Measurements from ENCODE around the gene ANXA1.

The ANXA1 gene

DNA sequence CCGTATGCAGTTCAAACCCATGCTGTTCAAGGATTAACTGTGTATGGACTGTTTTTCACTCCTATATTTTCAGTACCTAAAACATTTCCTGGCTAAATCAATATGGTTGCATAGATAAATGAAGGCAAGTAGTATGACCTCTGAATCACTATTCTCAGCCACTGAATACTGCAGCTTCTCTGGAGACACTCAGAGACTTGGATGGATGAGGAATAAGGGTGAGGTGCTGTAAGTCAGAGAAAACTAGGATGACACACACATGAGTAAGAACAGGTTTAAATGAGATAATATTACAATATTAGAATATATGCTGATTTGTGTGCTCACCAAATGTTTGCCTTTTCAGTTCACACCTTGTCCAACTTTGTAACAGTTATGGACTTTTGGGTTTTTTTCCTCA is 26.0 kb upstream of the ANXA1 start:
- Histone ChIP-seq H3K9me3 (ENCODE audit: control insufficient read depth in 1 of 2, low read length in 2 of 2) (no peaks in the 10 kb centered on the region), H3K4me3 (ENCODE audit: low read depth in 1 of 2, low read length in 2 of 2) (no peak overlapping the region), H3K27me3 (ENCODE audit: low read depth, low read length) (no peaks in the 10 kb centered on the region), H3K27ac (ENCODE audit: low read length) (no peak overlapping the region), H3K36me3 (ENCODE audit: control insufficient read depth in 1 of 2, insufficient read depth in 2 of 2, low read length in 2 of 2) (no peaks in the 10 kb centered on the region), H3K4me1 (ENCODE audit: control insufficient read depth in 1 of 2, insufficient read depth in 2 of 2, low read length in 2 of 2) (no peaks in the 10 kb centered on the region)

DNA sequence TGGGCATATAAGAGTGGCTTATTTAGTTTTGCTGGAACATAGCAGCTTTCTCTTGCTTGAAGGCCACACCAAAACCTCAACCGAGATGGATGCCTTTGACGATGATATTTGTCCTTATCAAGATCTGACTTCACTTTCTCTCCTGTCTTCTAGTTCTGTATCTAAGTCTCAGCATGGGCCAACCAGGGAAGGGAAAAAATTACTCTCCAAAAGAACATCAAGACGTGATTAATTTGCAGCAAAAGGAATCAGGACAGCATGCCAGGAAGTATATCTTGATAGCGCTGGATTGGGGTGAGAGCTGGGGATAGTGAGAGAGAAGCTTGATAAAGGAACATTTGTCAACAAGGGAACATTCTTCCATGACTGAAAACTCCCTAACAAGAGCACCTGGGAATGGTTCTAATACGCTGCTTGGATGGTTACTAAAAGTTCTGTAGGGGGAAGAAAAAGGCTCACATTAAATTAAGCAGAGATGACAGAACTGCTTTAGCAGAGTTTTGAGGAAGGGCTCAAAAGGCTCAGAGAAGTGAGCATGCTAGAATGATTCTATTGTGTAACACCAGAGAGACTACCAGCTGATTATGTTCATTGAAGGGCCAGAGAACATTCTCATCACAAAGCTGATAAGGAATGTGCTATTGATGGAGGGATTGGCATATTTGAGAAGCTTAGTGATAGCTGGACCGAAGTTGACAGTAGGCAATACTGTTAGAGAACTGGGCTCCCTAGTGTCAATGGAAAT is 21.6 kb upstream of the ANXA1 start:
- no peak overlapping the region for H3K4me3 ChIP-seq (ENCODE audit: low read depth in 1 of 2, low read length in 2 of 2)
- peaks cover 0 to 9% of the 10 kb centered on the region in 2 donors for H3K4me1 ChIP-seq (ENCODE audit: control insufficient read depth in 1 of 2, insufficient read depth in 2 of 2, low read length in 2 of 2)
- H3K27me3 ChIP-seq (ENCODE audit: low read depth, low read length), result no peaks in the 10 kb centered on the region
- no peaks in the 10 kb centered on the region for H3K9me3 ChIP-seq (ENCODE audit: control insufficient read depth in 1 of 2, low read length in 2 of 2)
- peaks cover 0 to 12% of the 10 kb centered on the region in 2 donors for H3K36me3 ChIP-seq (ENCODE audit: control insufficient read depth in 1 of 2, insufficient read depth in 2 of 2, low read length in 2 of 2)
- no peak overlapping the region for H3K27ac ChIP-seq (ENCODE audit: low read length)

DNA sequence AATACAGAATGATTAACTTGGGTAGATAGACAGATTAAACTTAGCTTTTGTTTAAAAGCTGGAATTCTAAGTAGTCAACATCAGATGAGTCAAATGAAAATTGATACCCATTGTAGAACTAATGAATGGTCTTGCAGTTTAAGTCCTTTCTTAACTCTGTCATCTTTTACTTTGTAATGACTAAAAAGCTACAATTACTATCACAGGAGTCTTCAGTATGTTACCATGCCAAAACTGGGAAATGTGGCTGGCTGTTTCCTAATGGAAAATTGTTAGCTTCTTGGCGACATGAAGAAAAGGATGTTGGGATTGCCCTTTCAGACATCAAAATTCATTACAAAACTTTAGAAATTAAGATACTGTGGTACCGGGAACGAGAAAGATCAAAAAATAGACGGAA is 20.2 kb upstream of the ANXA1 start:
- peaks cover 0 to 9% of the 10 kb centered on the region in 2 donors for H3K4me1 ChIP-seq (ENCODE audit: control insufficient read depth in 1 of 2, insufficient read depth in 2 of 2, low read length in 2 of 2)
- H3K27me3 ChIP-seq (ENCODE audit: low read depth, low read length), result no peaks in the 10 kb centered on the region
- H3K36me3 ChIP-seq (ENCODE audit: control insufficient read depth in 1 of 2, insufficient read depth in 2 of 2, low read length in 2 of 2), result peaks cover 0 to 12% of the 10 kb centered on the region in 2 donors
- peak overlapping the region; percentile 95 for H3K27ac ChIP-seq (ENCODE audit: low read length)
- peak overlapping the region; percentile 69 to 85 for H3K4me3 ChIP-seq (ENCODE audit: low read depth in 1 of 2, low read length in 2 of 2)
- H3K9me3 ChIP-seq (ENCODE audit: control insufficient read depth in 1 of 2, low read length in 2 of 2), result no peaks in the 10 kb centered on the region

DNA sequence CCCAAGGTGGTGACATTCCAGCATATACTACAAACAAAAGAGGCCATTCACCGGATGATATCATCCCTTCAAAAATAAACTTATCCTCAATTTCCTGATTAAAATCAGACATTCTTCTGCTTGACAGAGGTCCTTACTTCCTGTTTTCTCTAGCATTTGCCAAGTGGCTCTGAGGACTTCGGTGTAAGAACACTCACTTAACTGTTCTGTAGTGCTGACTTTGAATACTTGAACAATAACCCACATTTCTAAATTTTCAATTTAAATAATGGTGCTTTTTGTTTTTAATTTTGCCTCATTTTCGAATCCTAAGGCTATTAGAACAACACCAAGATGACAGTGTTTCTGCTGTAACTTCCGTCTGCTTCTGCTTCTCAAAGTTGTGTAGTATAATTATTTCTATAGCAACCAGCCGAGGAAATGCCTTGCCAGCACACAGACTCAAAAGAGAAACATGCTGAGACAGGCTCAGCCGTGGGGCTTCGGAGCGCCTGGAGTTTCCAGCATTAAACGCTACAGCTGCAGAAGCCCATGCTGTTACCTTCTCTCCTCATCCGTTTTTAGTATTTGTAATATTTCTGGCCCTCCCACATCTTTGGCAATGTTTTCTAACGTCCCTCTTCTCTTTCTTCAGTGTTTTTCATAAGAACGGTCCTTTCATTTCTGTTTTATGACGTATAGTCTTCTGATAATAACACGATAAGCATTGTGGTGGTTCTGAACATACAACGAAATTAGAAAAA is 19.5 kb upstream of the ANXA1 start:
- Histone ChIP-seq H3K27ac (ENCODE audit: low read length) (peak overlapping the region; percentile 95), H3K4me1 (ENCODE audit: control insufficient read depth in 1 of 2, insufficient read depth in 2 of 2, low read length in 2 of 2) (peaks cover 0 to 9% of the 10 kb centered on the region in 2 donors), H3K27me3 (ENCODE audit: low read depth, low read length) (no peaks in the 10 kb centered on the region), H3K9me3 (ENCODE audit: control insufficient read depth in 1 of 2, low read length in 2 of 2) (no peaks in the 10 kb centered on the region), H3K4me3 (ENCODE audit: low read depth in 1 of 2, low read length in 2 of 2) (peak overlapping the region; percentile 69 to 85), H3K36me3 (ENCODE audit: control insufficient read depth in 1 of 2, insufficient read depth in 2 of 2, low read length in 2 of 2) (peaks cover 0 to 12% of the 10 kb centered on the region in 2 donors)

DNA sequence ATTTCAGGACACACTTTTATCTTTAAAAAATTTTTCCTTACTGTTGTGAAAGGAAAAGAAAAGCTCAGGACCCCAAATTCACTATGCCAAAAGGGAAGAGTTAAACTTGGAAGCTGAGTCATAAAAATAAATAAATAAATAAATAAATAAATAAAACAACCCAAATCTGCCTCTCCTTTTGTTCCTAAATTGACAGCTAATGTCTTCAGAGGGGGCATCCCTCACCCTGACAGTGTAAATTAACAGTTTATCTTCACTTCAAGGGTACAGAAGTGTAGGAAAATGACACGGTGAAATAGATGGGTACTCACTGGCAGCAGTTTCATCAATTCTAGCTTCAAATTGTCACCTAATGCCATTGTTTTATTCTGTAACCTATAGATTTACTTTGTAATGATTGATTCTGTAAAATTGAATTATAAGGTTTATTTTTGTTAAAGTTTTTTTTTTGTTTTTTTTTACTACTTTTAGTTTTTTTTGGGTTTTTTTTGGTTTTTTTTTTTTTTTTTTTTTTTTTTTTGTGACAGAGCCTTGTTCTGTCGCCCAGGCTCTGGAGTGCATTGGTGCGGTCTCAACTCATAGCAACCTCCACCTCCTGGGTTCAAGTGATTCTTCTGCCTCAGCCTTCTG is 18.5 kb upstream of the ANXA1 start:
- Histone ChIP-seq H3K36me3 (ENCODE audit: control insufficient read depth in 1 of 2, insufficient read depth in 2 of 2, low read length in 2 of 2) (peaks cover 0 to 12% of the 10 kb centered on the region in 2 donors), H3K27ac (ENCODE audit: low read length) (peak overlapping the region; percentile 95), H3K27me3 (ENCODE audit: low read depth, low read length) (no peaks in the 10 kb centered on the region), H3K4me3 (ENCODE audit: low read depth in 1 of 2, low read length in 2 of 2) (peak overlapping the region in 1 of 2 donors; percentile 85), H3K4me1 (ENCODE audit: control insufficient read depth in 1 of 2, insufficient read depth in 2 of 2, low read length in 2 of 2) (peaks cover 0 to 9% of the 10 kb centered on the region in 2 donors), H3K9me3 (ENCODE audit: control insufficient read depth in 1 of 2, low read length in 2 of 2) (no peaks in the 10 kb centered on the region)

DNA sequence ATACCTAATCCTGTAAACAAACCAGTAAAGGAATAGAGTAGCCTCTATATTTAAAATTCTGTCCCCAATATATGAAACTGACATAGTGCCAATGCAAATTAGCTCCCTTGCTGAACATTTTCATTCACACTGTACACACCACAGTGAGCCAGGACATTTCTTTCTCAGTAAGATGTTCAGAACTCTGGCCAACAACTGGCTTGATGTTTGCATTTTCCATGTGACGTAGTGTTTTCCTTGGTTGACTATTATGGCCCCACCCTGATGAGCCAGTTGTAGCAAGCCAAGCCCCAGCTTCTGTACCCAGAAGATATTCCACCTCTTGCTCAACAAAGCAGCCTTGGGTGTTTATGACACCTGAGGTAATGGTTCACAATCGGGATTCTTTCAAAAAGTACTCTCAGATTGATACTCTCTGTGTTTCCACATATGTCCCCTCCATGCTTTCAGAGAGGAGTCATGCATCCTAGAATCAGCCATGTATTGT is 17.7 kb upstream of the ANXA1 start:
- H3K27ac ChIP-seq (ENCODE audit: low read length), result no peak overlapping the region
- no peaks in the 10 kb centered on the region for H3K27me3 ChIP-seq (ENCODE audit: low read depth, low read length)
- H3K4me1 ChIP-seq (ENCODE audit: control insufficient read depth in 1 of 2, insufficient read depth in 2 of 2, low read length in 2 of 2), result peaks cover 0 to 9% of the 10 kb centered on the region in 2 donors
- peaks cover 0 to 12% of the 10 kb centered on the region in 2 donors for H3K36me3 ChIP-seq (ENCODE audit: control insufficient read depth in 1 of 2, insufficient read depth in 2 of 2, low read length in 2 of 2)
- H3K9me3 ChIP-seq (ENCODE audit: control insufficient read depth in 1 of 2, low read length in 2 of 2), result no peaks in the 10 kb centered on the region
- H3K4me3 ChIP-seq (ENCODE audit: low read depth in 1 of 2, low read length in 2 of 2), result no peak overlapping the region

DNA sequence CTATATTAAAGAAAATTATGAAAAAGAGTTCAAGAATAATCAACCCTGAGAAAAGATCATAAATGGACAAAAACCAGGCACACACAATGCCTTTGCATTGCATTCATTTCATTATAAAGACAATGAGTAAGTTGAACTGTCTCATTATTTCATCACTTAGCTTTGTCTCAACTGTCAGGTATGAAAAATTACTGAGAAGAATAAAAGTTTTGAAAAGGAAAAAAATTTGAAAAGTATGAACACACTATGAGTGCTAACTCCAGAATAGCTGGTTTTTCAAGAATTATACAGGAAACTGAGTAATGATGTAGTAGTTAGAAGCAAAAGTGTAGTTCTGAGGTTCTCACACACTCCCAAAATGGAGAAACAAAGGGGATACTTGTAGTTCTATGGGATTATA is 16.3 kb upstream of the ANXA1 start:
- Histone ChIP-seq H3K9me3 (ENCODE audit: control insufficient read depth in 1 of 2, low read length in 2 of 2) (no peaks in the 10 kb centered on the region), H3K27me3 (ENCODE audit: low read depth, low read length) (no peaks in the 10 kb centered on the region), H3K27ac (ENCODE audit: low read length) (no peak overlapping the region), H3K36me3 (ENCODE audit: control insufficient read depth in 1 of 2, insufficient read depth in 2 of 2, low read length in 2 of 2) (peaks cover 0 to 12% of the 10 kb centered on the region in 2 donors), H3K4me1 (ENCODE audit: control insufficient read depth in 1 of 2, insufficient read depth in 2 of 2, low read length in 2 of 2) (peaks cover 0 to 9% of the 10 kb centered on the region in 2 donors), H3K4me3 (ENCODE audit: low read depth in 1 of 2, low read length in 2 of 2) (no peak overlapping the region)

DNA sequence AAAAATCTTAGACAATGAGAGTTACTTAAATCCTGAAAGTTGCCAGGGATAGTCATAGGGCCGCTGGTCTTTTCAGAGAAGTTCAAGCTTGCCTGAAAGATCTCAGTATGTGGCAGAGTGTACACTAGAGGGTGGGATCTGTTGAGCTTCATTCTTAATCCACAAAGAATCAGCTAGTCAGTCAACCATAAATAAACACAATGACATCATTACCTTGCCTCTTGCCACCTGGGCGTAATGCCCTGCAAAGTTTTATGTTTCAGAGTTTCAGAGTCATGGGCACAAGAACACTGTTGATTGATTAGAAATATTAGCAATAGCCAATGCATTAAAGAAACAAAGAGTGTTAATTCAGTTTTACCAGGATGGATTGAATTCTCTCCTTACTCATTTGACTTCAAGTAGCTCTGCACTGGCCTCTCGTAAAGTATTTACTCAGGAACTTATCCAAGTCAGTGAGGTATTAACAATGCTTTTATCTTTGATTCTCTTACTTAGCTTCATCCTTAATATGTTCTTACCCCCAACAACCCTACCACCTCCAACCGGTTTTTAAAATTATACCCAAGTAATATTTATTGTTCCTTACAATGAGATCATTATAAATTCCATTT is 14.3 kb upstream of the ANXA1 start:
- H3K9me3 ChIP-seq (ENCODE audit: control insufficient read depth in 1 of 2, low read length in 2 of 2), result no peaks in the 10 kb centered on the region
- H3K4me1 ChIP-seq (ENCODE audit: control insufficient read depth in 1 of 2, insufficient read depth in 2 of 2, low read length in 2 of 2), result peaks cover 0 to 9% of the 10 kb centered on the region in 2 donors

DNA sequence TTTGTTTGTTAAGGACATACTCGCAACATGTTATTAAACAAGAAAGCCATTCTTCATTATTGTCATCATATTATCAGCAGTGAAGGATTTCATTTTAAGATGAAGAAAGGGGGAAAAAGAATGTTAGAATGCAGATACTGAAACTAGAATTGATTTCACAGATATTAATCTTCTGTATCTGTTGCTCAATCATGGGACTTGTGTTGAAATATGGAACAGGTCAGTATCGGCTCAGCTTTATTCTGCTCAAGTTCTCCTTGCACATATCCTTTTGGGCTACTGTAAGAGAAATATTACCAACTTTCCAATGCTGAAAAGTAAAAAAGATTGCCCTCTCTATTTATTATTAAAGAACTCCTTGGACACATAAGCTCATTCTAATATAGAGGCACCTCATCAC is 13.8 kb upstream of the ANXA1 start:
- Histone ChIP-seq H3K4me1 (ENCODE audit: control insufficient read depth in 1 of 2, insufficient read depth in 2 of 2, low read length in 2 of 2) (peaks cover 0 to 9% of the 10 kb centered on the region in 2 donors), H3K27ac (ENCODE audit: low read length) (no peak overlapping the region), H3K4me3 (ENCODE audit: low read depth in 1 of 2, low read length in 2 of 2) (no peak overlapping the region), H3K27me3 (ENCODE audit: low read depth, low read length) (no peaks in the 10 kb centered on the region), H3K36me3 (ENCODE audit: control insufficient read depth in 1 of 2, insufficient read depth in 2 of 2, low read length in 2 of 2) (no peaks in the 10 kb centered on the region), H3K9me3 (ENCODE audit: control insufficient read depth in 1 of 2, low read length in 2 of 2) (no peaks in the 10 kb centered on the region)

More for the DNA sequence above, 14.3 kb upstream of the ANXA1 start:
- Histone ChIP-seq H3K27ac (ENCODE audit: low read length) (no peak overlapping the region), H3K4me3 (ENCODE audit: low read depth in 1 of 2, low read length in 2 of 2) (no peak overlapping the region), H3K36me3 (ENCODE audit: control insufficient read depth in 1 of 2, insufficient read depth in 2 of 2, low read length in 2 of 2) (peaks cover 0 to 4% of the 10 kb centered on the region in 2 donors), H3K27me3 (ENCODE audit: low read depth, low read length) (no peaks in the 10 kb centered on the region)

DNA sequence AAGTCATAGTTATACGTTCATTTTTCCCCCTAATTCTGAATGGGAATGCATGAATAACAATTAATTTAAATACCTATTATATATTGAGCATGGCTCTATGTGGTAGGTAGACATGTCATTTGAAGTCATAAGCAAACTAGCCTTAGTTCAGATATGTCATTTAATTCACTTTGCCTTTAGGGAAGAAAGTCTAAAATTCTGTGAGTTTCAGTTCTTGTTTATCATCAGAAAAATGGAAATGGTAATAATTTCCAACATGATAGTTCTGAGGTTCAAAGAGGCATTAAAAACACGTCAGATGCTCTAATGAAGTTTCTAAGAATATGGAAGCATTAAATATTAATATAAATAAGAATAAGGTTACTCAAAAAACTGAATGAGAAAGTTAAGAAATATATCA is 13.1 kb upstream of the ANXA1 start:
- H3K27ac ChIP-seq (ENCODE audit: low read length), result no peak overlapping the region
- H3K36me3 ChIP-seq (ENCODE audit: control insufficient read depth in 1 of 2, insufficient read depth in 2 of 2, low read length in 2 of 2), result no peaks in the 10 kb centered on the region
- no peaks in the 10 kb centered on the region for H3K9me3 ChIP-seq (ENCODE audit: control insufficient read depth in 1 of 2, low read length in 2 of 2)
- H3K4me3 ChIP-seq (ENCODE audit: low read depth in 1 of 2, low read length in 2 of 2), result no peak overlapping the region
- peaks cover 0 to 9% of the 10 kb centered on the region in 2 donors for H3K4me1 ChIP-seq (ENCODE audit: control insufficient read depth in 1 of 2, insufficient read depth in 2 of 2, low read length in 2 of 2)
- no peaks in the 10 kb centered on the region for H3K27me3 ChIP-seq (ENCODE audit: low read depth, low read length)

DNA sequence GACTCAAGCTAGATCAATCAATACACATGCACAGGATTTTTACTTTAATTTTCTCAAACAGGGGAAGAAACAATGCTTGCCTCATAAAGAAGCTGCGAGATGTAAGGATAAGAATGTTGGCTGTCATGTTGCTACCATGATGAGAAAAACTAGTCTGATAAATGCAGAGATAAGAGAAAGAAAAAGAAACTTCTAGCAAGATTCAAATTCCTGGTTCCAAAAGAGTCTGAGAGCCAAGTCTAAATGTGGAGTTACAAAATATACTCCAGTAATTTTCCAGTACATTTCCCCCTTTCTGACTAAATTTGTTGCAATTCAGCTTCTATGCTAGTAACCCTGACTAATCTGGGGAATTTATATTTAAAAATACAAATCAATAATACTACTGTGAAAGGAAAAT is 10.4 kb upstream of the ANXA1 start:
- no peaks in the 10 kb centered on the region for H3K36me3 ChIP-seq (ENCODE audit: control insufficient read depth in 1 of 2, insufficient read depth in 2 of 2, low read length in 2 of 2)
- no peak overlapping the region for H3K4me3 ChIP-seq (ENCODE audit: low read depth in 1 of 2, low read length in 2 of 2)
- H3K27me3 ChIP-seq (ENCODE audit: low read depth, low read length), result no peaks in the 10 kb centered on the region
- H3K4me1 ChIP-seq (ENCODE audit: control insufficient read depth in 1 of 2, insufficient read depth in 2 of 2, low read length in 2 of 2), result peaks cover 0 to 14% of the 10 kb centered on the region in 2 donors
- no peaks in the 10 kb centered on the region for H3K9me3 ChIP-seq (ENCODE audit: control insufficient read depth in 1 of 2, low read length in 2 of 2)
- H3K27ac ChIP-seq (ENCODE audit: low read length), result no peak overlapping the region
